ENCODE results near the gene ADPRH.

The ADPRH gene

GRCh38 chr3:119597548-119598288 is 18.4 kb downstream of the ADPRH start, which contains the start of gene PLA1A:
TSS of gene PLA1A (plus strand) at chr3:119597885. CDS start at chr3:119597914, 29 bp downstream.
- DNase-seq (ENCODE audit: low spot score) = no peak

DNA sequence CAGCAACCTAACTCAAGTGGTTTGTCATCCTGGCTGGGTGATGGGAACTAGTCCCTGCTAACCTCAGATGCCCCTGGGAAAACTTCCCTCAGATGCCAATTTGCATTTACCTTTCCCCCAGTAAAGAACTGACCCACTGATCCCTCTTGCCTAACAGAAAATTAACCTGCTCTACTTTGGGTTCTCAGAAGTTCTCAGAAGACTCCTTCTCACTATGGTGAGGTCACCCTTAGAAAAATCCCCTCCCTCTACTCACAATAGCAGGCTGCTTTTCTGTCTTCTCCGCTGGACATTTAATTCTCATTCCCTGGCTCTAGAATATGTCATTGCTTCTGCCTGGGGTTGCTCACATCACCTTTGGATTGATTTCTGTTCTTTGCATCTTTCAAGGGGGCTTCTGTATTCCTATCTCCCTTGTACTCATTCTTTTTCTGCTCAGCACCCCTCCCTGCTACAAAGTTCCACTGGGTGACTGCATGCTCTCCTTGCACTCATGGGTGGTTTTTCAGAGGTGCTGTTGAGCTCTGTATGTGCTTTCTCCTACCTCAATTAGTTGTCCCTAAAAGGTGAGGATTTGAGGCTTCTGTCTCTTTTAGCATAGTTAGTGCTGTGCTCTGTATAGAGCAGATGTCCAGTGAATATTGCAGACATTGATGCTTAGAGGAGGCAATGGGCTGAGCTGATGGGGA is 19.3 kb downstream of the ADPRH start:
- DNase-seq (ENCODE audit: low spot score) = no peak

DNA sequence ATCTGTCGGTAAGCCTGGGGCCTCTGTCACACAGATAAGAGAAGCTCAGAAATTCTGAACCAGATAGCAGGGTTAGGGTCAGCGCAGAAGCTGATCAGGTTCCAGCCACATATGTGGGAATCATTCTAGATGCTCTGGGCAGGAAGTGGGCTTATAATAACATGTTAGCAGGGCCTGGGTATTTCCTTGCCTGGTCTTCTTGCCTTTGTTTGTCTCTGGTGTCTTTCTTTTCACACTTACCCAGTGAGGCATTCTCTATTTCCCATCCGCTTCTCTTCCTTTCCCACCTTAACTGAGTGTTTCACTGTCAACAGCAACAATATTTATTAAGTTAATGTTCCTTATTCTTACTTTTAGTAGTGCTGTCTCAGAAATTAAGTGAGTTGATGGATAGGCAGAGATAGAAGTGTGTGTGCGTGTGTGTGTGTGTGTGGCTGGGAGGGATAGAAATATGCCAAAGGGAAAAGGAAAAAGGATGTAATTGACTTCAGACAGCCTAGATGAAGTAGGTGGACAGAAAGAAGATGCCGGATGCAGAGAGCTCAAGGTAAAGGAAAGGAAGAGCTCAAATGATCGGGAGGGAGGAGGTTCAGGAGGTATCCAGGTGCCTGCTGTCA is 20.4 kb downstream of the ADPRH start:
- DNase-seq (ENCODE audit: low spot score) = no peak

DNA sequence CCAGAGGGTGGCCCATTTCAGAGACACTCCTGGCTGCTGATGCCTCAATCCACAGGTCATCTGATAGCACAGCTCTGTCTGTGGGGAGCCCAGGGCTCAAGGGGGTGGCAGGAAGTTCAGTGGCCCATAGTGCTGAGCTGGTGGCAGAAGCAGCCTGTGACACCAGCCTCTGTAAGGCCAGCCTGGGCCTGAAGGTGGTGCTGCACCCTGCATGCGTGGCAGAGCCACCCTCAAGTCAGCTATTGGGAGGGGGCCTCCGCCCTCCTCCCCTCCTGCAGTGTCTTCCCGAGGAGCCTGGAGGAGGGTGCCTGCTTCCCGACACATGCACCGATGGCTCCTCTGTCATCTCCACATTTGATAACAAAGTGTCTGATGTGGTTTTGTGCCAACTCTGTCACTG is 21.4 kb downstream of the ADPRH start:
- DNase-seq (ENCODE audit: low spot score) = no peak

DNA sequence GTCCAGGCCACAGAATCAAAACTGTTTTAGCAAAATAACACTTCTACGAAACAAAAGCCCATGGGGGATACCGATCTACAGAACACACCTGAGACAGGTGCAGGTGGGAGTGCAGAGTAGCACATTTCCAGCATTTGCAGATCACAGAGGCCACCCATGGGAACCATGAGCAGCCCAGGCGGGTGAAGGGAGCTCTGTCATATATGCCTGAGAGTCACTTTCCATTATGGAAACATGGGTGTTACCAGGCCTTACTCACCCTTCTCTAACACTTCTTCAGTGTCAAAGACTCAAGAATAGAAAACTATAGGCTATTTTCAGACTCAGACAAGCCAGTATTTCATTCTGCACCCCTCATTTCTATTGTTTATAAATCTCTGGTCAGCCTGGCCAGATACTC is 21.9 kb downstream of the ADPRH start:
- no peak for DNase-seq (ENCODE audit: low spot score)

DNA sequence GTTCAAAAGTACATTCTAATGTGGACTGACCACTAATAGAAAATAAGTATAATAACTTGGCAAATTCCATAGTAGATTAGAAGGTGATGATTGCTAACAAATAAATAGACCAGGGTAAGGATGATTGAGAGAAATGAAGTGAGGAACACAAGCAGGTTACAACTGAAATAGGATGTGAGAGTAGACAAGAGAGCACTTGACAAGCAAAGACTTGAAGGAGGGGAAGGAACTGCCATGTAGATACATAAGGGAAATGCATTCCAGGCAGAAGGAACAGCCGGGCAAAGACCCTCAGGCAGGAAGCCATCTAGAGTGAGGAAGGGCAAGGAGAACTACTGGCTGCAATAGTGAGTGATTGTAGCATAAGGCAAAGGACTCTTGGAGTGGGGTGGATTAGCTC is 23.4 kb downstream of the ADPRH start:
- DNase-seq (ENCODE audit: low spot score) = no peak

GRCh38 chr3:119604878-119605277 is 25.6 kb downstream of the ADPRH start:
- no peak for DNase-seq (ENCODE audit: low spot score)

DNA sequence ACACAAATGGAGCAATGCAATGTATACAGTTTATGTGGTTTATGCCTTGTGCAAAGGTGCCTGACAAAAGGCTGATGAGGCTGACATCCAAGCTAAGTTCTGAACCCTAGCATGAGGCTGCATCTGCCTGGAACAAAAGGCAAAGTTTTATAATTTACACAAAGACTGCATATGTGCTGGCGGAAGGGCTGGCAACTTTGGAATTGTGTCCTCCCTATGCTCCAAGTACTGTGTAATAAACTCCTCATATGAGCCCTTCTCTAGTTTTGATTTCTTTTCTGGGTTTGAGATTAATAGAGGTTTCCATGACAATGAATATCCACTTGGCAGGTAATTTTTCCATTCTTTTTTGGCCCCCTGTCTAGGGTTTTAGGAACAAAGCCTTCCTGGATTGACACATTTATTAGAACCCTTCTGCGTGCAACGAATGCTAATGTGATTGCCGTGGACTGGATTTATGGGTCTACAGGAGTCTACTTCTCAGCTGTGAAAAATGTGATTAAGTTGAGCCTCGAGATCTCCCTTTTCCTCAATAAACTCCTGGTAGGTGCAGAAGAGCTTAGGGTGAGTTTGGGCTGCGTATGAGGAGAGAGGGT is 29.2 kb downstream of the ADPRH start:
- DNase-seq (ENCODE audit: low spot score) = no peak

DNA sequence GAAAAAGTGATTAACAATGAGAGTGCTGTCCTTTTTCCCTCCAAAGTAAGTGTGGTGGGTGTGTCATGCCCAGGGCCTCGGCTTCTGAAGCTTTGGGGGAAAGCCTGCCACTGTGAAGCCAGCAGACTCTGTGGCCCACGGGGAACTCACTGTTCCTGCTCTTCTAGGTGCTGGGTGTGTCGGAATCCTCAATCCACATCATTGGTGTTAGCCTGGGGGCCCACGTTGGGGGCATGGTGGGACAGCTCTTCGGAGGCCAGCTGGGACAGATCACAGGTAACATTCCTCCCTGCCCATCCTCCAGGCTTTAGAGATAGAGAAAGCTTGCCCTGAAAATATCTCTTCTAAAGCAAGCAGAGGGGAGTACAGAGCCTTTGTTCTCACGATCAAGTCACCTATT is 30.0 kb downstream of the ADPRH start:
- DNase-seq (ENCODE audit: low spot score) = no peak

DNA sequence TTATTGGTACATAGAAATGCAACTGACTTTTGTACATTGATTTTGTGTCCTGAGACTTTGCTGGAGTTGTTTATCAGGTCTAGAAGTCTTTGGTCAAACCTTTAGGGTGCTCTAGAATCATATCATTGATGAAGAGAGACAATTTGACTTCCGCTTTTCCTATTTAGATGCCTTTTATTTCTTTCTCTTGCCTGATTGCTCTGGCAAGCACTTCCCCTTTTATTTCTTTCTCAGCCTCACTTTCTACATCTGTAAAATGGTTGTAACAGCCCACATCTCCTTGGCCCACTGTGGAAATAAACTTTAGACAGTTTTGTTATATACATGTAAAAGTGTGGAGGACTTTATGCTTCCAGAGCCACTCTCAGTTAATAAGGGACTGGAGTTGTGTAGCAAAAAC is 32.4 kb downstream of the ADPRH start:
- no peak for DNase-seq (ENCODE audit: low spot score)

DNA sequence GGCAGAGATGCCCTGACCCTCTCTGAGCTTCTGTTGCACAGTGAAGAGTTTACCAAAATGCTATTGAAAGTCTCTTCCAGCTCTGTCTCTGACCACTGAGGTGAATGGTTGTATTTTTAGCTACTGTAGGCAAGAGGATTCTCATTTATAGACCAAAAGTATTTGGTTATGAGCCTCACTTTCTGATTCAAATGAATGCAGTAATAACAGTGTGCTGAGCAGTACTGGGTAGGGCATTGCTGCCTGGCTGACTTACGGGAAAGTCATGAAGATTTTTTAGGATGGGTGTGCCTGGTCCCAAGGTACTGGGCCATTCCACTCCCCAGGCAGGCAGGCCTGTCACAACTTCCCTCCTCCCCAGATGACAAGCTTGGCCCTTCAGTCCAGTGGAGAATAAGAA is 33.9 kb downstream of the ADPRH start:
- DNase-seq (ENCODE audit: low spot score) = no peak

DNA sequence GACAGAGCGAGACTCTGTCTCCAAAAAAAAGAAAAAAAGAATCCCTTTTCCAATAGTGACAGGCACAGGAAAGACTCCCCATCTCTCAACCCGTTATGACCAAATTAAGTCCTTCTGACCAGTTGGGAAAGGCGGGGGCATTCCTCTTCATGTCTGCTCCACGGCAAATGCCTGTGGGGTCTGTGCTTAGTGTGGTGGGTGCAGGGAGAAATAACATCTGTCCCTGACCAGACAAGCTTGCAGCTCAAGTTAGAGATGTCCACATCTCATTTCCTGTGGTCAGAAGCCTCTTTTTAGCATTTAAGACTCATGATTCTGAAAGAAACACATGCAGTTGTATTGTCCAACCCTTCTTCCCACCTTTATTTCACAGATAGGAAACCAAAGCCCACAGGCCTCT is 34.6 kb downstream of the ADPRH start:
- no peak for DNase-seq (ENCODE audit: low spot score)

DNA sequence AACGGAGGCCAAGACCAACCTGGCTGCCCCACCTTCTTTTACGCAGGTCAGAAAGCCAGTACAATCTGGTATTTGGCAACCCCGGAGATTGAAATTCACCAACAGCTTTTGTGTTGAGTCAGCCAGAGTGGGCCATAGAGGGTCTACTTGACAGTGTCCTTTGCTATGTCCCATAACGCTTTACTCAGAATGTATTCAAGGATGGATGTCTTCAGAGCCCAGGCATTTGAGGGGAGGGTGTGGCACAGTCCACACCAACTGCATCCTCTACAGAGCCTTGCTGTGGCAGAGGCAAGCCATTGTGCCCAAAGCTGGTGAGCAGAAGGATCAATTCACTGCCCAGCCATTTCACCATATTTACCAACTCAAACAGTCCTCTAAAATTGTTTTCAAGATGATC is 36.8 kb downstream of the ADPRH start:
- DNase-seq (ENCODE audit: low spot score) = no peak

GRCh38 chr3:119619094-119619493 is 39.8 kb downstream of the ADPRH start:
- DNase-seq (ENCODE audit: low spot score) = no peak

GRCh38 chr3:119620899-119621298 is 41.6 kb downstream of the ADPRH start:
- DNase-seq (ENCODE audit: low spot score) = no peak

- no peak for DNase-seq (ENCODE audit: low spot score)
Measured at GRCh38 chr3:119624002-119624720, 44.9 kb downstream of the ADPRH start.

- DNase-seq (ENCODE audit: low spot score) = no peak
Measured at GRCh38 chr3:119625451-119626153, 46.3 kb downstream of the ADPRH start.

DNA sequence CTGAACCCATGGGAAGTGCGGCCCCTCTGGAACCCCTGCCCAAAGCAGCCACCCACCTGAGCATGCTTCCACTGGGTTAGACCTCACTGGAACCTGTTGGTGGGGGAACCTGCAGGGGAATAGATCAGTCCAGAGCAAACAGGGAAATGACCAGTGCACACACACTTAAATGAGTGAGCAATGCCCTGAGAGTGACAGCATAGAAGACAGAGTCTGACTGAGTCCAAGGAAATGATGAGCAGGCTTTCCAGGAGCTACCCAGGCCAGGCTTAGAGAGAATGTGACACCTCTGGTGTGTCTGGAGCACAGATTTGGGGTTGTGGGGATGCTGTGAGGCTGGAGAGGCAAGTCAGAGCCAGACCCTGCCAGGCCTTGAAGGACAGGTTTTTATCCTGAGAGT is 46.9 kb downstream of the ADPRH start:
- DNase-seq (ENCODE audit: low spot score) = no peak

GRCh38 chr3:119627461-119627860 is 48.2 kb downstream of the ADPRH start:
- DNase-seq (ENCODE audit: low spot score) = no peak

DNA sequence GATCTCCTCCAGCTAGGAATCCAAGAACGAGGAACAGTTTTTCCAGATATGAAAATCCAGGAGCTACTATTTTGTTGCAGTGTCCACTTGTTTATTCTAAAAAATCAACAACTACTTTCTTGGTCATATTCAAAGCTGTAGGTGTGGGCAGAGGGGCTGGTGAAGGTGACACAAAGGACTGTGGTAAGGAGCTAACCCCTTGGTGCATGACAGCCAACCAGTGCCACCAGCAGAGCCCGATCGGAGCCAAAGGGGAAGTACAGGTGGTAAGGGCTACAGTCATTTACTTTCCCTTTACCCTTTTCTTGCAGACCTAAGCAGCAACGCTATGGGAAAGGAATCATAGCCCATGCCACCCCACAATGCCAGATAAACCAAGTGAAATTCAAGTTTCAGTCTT is 49.1 kb downstream of the ADPRH start:
- no peak for DNase-seq (ENCODE audit: low spot score)

DNA sequence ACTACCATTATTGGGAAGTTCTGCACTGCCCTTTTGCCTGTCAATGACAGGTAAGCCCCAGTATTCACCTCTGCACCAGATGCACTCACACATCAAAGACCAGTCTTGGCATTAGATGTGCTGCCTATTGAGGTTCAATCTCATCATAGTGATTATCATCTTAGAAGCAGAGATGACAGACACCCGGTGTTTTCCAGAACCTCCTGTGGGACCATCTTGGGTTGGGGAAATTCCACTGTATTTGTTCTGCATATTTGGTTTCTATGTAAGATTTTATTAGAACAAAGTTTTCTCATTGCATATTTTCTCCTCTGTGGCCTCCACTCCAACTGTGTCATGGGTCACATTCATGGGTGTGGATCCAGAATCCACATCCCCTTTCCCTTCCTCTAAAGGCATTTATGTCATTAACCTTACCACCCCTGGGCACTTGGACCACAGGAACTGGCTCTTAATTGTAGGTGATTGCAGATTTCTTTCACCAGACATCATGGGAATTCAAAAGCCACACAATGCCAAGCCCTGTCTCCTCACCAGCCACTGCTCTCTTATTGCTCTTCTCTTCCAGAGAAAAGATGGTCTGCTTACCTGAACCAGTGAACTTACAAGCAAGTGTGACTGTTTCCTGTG is 49.6 kb downstream of the ADPRH start:
- DNase-seq (ENCODE audit: low spot score) = no peak
